ENCODE results near the gene HBS1L.

HBS1L gene

DNA sequence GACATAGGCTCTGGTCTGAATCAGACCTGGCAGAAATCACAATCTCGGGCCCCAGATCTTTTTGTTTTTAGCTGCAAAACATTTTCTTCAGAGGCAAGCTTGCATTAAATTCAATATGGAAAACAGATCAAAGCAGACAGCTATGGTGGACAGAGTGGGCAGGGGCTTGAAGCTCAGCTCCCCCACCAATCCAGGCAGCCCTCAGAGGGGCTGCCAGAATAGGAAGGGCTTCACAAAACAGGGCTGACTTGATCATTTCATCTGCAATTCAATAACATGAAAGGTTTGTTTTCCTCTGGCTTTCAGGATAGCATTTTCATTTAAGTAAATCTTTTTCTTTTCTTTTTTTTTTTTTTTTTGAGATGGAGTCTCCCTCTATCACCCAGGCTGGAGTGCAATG lies 55.5 kb downstream of the HBS1L start:
- DNase-seq (ENCODE audit: insufficient read length, low spot score) (no peak), FAIRE-seq (no peak)
- TF ChIP-seq POLR2AphosphoS5 (IDR thresholded peaks at IDR 0.05; ENCODE audit: low read depth, low read length), result no peak
- TF ChIP-seq SPI1 (IDR thresholded peaks at IDR 0.05; ENCODE audit: low read depth, low read length), result no peak
- no peak for TF ChIP-seq POLR2A (IDR thresholded peaks at IDR 0.05; ENCODE audit: low read depth, low read length)
- TF ChIP-seq POU2F2 (IDR thresholded peaks at IDR 0.05; ENCODE audit: low read depth, low read length), result no peak
- TF ChIP-seq TAF1 (IDR thresholded peaks at IDR 0.05; ENCODE audit: low read depth, low read length), result no peak
- TF ChIP-seq PAX5 (IDR thresholded peaks at IDR 0.05; ENCODE audit: insufficient read depth, low read length, severe bottlenecking), result no peak

DNA sequence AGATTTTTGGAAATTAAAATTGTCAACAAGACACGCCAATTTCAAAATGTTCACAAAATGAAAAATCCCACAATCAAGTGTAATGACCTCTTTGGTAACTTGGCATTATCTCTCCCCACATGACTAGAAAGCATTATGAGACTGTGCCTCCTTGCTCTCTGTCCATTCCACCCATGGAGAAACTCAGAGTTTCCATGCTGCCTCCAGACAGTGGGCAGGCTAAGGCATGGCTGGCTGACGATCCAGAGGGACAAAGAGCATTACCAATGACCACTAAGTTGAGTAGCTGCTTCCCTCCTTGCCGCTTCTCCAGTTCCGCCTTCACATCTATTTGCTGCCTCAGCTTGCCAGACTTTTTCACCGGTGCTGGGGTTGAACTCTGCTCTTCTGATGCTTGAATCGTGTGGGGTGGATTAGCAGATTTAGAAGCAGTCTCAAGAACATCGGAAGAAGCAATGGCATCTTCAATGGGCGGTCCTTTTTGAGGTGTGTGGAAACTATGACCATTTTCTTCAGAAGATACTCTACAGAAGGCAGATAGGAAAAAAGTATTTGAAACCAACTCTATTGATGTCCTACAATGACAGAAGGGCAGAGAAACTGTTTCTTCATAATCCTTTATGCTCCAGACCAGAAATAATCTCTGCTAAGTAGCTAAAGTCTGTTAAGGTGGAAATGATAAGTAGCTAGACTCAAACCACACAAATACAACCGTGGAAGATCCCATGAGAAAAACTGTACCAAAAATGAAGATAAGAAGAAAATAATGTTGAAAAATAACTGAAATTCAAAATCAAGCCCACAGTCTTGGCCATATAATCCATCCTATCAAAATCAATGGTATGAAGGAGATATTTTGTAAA lies 57.3 kb downstream of the HBS1L start:
- no peak for FAIRE-seq

DNA sequence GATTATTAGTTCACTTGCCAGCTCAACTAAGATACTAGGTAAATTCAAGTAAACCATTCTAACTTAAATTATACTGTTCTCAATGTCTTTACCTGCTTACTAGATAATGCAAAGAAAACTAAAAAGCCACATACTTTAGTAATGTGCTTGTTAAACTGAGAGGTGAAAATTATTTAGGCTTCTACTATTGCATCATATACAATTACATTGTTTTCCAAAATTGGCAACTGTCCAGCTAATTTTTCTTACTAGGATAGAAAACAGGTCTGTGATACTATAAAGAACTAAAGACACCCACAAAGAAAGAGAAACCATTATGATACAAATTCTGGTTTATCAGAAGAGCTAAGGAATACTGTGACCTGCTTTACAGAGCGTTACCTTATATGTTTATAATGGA lies 59.1 kb downstream of the HBS1L start:
- FAIRE-seq (no peak), DNase-seq (ENCODE audit: insufficient read length, low spot score) (no peak)
- TF ChIP-seq PAX5 (IDR thresholded peaks at IDR 0.05; ENCODE audit: insufficient read depth, low read length, severe bottlenecking) (no peak), TAF1 (IDR thresholded peaks at IDR 0.05; ENCODE audit: low read depth, low read length) (no peak), POLR2AphosphoS5 (IDR thresholded peaks at IDR 0.05; ENCODE audit: low read depth, low read length) (no peak), POLR2A (IDR thresholded peaks at IDR 0.05; ENCODE audit: low read depth, low read length) (no peak), SPI1 (IDR thresholded peaks at IDR 0.05; ENCODE audit: low read depth, low read length) (no peak), POU2F2 (IDR thresholded peaks at IDR 0.05; ENCODE audit: low read depth, low read length) (no peak)

More for the DNA sequence above, 57.3 kb downstream of the HBS1L start:
- TF ChIP-seq SPI1 (IDR thresholded peaks at IDR 0.05; ENCODE audit: low read depth, low read length) (no peak), POU2F2 (IDR thresholded peaks at IDR 0.05; ENCODE audit: low read depth, low read length) (no peak), POLR2AphosphoS5 (IDR thresholded peaks at IDR 0.05; ENCODE audit: low read depth, low read length) (no peak), POLR2A (IDR thresholded peaks at IDR 0.05; ENCODE audit: low read depth, low read length) (no peak), PAX5 (IDR thresholded peaks at IDR 0.05; ENCODE audit: insufficient read depth, low read length, severe bottlenecking) (no peak), TAF1 (IDR thresholded peaks at IDR 0.05; ENCODE audit: low read depth, low read length) (no peak)
- no peak for DNase-seq (ENCODE audit: insufficient read length, low spot score)

DNA sequence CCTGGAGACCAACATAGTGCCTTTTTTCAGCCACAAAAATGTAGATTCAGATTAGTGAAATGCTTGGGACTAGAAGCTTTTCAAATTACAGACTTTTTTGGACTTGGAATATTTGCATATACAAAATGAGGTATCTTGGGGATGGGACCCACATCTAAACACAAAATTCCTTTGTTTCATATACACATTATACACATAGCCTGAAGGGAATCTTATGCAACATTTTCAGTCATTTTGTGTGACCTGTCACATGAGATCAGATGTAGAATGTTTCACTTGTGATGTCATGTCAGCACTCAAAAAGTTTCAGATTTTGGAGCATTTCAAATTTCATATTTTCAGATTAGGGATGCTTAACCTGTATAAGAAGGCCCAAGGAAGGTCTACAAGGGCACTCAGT lies 60.2 kb downstream of the HBS1L start:
- TF ChIP-seq POLR2AphosphoS5 (IDR thresholded peaks at IDR 0.05; ENCODE audit: low read depth, low read length) (no peak), TAF1 (IDR thresholded peaks at IDR 0.05; ENCODE audit: low read depth, low read length) (no peak), POLR2A (IDR thresholded peaks at IDR 0.05; ENCODE audit: low read depth, low read length) (no peak), PAX5 (IDR thresholded peaks at IDR 0.05; ENCODE audit: insufficient read depth, low read length, severe bottlenecking) (no peak), SPI1 (IDR thresholded peaks at IDR 0.05; ENCODE audit: low read depth, low read length) (no peak), POU2F2 (IDR thresholded peaks at IDR 0.05; ENCODE audit: low read depth, low read length) (no peak)
- FAIRE-seq (no peak), DNase-seq (ENCODE audit: insufficient read length, low spot score) (no peak)

DNA sequence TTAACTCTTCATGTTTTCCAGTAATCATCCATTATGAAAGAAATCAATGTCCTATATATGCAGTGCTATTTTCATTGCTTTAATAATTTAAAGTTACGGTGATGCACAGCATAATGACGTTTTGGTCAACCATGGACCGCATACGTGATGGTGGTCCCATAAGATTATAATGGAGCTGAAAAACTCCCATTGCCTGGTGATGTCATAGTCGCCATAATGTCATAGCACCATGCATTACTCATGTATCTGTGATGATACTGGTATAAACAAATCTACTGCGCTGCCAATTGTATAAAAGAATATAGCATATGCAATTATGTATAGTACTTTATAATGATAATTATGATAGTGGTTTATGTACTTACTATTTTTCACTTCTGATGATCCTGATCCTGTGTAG lies 62.5 kb downstream of the HBS1L start:
- no peak for TF ChIP-seq POLR2A (IDR thresholded peaks at IDR 0.05; ENCODE audit: low read depth, low read length)
- no peak for TF ChIP-seq TAF1 (IDR thresholded peaks at IDR 0.05; ENCODE audit: low read depth, low read length)
- TF ChIP-seq POLR2AphosphoS5 (IDR thresholded peaks at IDR 0.05; ENCODE audit: low read depth, low read length), result no peak
- no peak for DNase-seq (ENCODE audit: insufficient read length, low spot score)
- FAIRE-seq, result no peak

DNA sequence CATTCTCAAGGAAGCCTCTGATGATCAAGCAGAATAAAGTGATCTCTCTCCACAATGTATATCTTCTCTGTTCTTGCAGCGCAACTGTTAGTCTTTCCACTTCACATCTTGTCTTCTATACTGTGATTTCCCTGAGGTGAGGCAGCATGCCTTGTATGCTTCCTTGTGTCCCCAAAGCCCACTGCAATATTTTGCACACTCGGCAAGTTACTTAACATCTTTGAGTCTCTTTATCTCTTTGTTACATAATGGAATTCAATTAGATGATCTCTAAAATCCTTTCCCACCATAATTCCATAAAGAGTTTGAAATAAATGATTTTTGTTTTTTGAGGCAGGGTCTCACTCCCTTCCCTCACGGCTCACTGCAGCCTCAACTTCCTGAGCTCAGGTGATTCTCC lies 64.4 kb downstream of the HBS1L start:
- no peak for TF ChIP-seq PAX5 (IDR thresholded peaks at IDR 0.05; ENCODE audit: insufficient read depth, low read length, severe bottlenecking)
- TF ChIP-seq POLR2A (IDR thresholded peaks at IDR 0.05; ENCODE audit: low read depth, low read length), result no peak
- no peak for TF ChIP-seq POLR2AphosphoS5 (IDR thresholded peaks at IDR 0.05; ENCODE audit: low read depth, low read length)
- no peak for TF ChIP-seq POU2F2 (IDR thresholded peaks at IDR 0.05; ENCODE audit: low read depth, low read length)
- no peak for TF ChIP-seq TAF1 (IDR thresholded peaks at IDR 0.05; ENCODE audit: low read depth, low read length)
- TF ChIP-seq SPI1 (IDR thresholded peaks at IDR 0.05; ENCODE audit: low read depth, low read length), result no peak
- no peak for DNase-seq (ENCODE audit: insufficient read length, low spot score)
- no peak for FAIRE-seq

DNA sequence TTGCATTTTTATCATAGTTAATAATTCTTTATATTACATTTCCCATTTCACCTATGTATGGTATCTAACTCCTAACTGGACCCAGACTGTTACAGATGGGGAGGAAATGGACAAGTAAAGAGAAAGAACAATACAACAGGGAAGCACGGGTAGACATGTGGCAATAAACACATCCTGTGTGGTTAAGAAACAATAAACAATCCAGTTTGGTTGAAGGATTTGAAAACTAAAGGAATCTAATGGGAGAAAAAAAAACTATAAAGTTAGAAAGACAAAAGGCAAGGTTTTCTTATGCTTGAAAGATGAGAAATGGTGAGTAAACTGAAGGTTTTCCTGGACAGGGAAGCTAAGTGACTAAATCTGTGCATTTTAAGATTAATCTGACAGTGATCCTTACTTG lies 69.8 kb downstream of the HBS1L start:
- FAIRE-seq, result no peak
- TF ChIP-seq TAF1 (IDR thresholded peaks at IDR 0.05; ENCODE audit: low read depth, low read length) (no peak), SPI1 (IDR thresholded peaks at IDR 0.05; ENCODE audit: low read depth, low read length) (no peak), PAX5 (IDR thresholded peaks at IDR 0.05; ENCODE audit: insufficient read depth, low read length, severe bottlenecking) (no peak), POLR2AphosphoS5 (IDR thresholded peaks at IDR 0.05; ENCODE audit: low read depth, low read length) (no peak), POU2F2 (IDR thresholded peaks at IDR 0.05; ENCODE audit: low read depth, low read length) (no peak), POLR2A (IDR thresholded peaks at IDR 0.05; ENCODE audit: low read depth, low read length) (no peak)
- no peak for DNase-seq (ENCODE audit: insufficient read length, low spot score)

DNA sequence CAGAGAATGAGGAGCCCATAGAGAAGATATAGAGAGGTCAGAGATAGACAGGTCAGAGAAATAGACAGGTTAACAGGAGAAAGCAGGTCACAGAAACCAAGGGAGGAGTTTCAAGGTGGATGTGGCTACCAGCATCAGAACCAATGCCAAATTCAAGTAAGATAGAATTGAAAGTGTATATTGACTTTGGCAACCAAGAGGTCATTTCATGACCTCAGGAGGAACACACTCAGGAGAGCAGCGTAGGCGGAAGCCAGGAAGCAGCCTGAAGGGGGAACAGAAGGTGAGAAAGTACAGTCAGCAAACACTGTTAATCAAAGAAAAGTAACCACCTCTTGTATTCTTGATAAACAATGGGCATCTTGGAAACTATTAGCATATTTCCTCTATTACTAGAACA lies 70.8 kb downstream of the HBS1L start:
- FAIRE-seq (peak; percentile 40), DNase-seq (ENCODE audit: insufficient read length, low spot score) (no peak)
- no peak for TF ChIP-seq POLR2AphosphoS5 (IDR thresholded peaks at IDR 0.05; ENCODE audit: low read depth, low read length)
- no peak for TF ChIP-seq POU2F2 (IDR thresholded peaks at IDR 0.05; ENCODE audit: low read depth, low read length)
- TF ChIP-seq POLR2A (IDR thresholded peaks at IDR 0.05; ENCODE audit: low read depth, low read length), result no peak
- no peak for TF ChIP-seq SPI1 (IDR thresholded peaks at IDR 0.05; ENCODE audit: low read depth, low read length)
- TF ChIP-seq PAX5 (IDR thresholded peaks at IDR 0.05; ENCODE audit: insufficient read depth, low read length, severe bottlenecking), result no peak
- no peak for TF ChIP-seq TAF1 (IDR thresholded peaks at IDR 0.05; ENCODE audit: low read depth, low read length)

DNA sequence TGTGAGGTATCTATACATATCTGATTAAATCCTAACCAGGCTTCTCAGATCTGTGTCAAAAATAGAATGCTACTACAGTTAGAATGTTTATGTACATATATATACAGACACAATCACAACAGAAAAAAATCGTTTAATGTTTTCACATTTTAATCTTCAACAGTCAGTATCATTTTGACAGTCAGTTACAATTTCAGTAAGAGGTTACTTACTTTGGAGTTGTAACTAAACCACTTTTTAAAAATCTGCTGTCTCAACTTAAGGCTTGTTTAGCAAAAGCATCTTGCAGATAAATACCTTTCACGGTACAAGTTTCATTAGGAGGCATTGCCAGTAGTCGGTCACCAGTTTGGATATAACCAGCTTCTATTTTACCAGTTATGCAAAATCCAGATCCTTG lies 72.5 kb downstream of the HBS1L start:
- TF ChIP-seq PAX5 (IDR thresholded peaks at IDR 0.05; ENCODE audit: insufficient read depth, low read length, severe bottlenecking) (no peak), POLR2A (IDR thresholded peaks at IDR 0.05; ENCODE audit: low read depth, low read length) (no peak), TAF1 (IDR thresholded peaks at IDR 0.05; ENCODE audit: low read depth, low read length) (no peak), SPI1 (IDR thresholded peaks at IDR 0.05; ENCODE audit: low read depth, low read length) (no peak), POU2F2 (IDR thresholded peaks at IDR 0.05; ENCODE audit: low read depth, low read length) (no peak)
- FAIRE-seq, result no peak
- no peak for DNase-seq (ENCODE audit: insufficient read length, low spot score)
